Non-pigmented ciliary epithelial cell (primary cell): Measurements from ENCODE around the gene IFIT1B.
"Not testable (repeated sequence)": the region's sequence is repeated elsewhere in the genome, so short reads cannot be mapped to it uniquely, and the experiment has no call there.

Experiments
- DNase-seq: peaks from one replicate; pipeline ENCODE4 v3.0.0-alpha.2; 2010; ENCODE audit warnings: low read depth

The IFIT1B gene

GRCh38 chr10:89348481-89348880 lies 29.4 kb upstream of the IFIT1B start:
- no peak for DNase-seq

GRCh38 chr10:89348975-89349374 lies 28.9 kb upstream of the IFIT1B start:
- no peak for DNase-seq

- DNase-seq: not testable (repeated sequence)
These were observed 27.1 kb upstream of the IFIT1B start for GRCh38 chr10:89350631-89351315.

DNA sequence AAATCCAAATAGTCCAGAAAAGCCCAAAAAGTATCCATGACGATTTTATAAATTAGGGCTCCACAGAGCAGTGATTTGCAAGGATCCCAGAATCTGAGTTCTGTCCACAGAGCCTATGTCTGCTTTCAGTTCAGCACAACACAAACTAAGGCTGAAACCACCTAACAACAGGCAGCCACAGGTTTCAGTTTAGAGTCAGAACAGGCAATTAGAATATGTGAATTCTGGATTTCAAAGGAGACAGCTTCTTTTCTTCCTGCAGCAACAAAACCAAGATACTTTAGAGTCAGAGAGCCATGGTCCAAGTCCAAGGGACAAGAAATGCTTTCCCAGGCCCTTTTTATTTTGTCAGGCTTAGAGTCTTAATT lies 26.5 kb upstream of the IFIT1B start:
- DNase-seq: no peak

DNA sequence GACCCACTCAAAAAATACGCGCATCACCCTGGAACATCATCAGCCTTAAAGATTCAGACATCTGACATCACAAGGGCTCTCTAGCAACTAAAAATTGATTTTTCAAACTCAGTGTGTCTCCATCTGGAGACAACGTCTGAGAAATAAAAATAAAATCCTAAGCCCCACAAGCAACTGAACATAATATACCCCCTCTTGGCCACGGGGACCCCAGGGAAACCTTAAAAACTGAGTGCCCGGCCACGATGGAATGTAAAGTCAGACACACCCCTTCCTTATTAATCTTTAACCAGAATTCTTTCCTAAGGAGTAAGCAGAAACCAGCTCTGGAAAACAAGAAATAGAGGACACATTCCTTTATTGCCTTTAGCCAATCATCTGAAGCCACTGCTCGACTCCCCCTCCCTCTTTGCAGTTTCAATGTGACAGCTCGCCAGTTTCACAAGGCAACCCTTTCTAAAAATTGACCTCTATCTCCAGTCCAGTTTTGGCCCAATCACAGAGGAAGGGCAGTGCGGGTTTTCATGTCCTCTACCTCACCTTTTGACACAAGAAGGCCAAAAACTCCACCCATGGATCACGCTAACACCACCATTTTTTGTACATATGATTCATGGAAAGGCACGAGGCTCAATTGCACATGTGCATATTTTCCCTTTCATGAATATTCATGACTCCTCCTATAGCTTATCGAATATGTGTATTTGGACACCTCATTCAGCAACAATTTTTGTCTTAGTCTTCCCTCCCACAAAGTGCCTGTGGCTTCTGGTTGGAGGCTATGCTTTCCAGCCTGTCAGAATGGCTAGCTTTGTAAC lies 25.9 kb upstream of the IFIT1B start:
- peak; percentile 90 for DNase-seq

- DNase-seq: no peak
These were observed 25.1 kb upstream of the IFIT1B start for GRCh38 chr10:89352802-89353201.

DNA sequence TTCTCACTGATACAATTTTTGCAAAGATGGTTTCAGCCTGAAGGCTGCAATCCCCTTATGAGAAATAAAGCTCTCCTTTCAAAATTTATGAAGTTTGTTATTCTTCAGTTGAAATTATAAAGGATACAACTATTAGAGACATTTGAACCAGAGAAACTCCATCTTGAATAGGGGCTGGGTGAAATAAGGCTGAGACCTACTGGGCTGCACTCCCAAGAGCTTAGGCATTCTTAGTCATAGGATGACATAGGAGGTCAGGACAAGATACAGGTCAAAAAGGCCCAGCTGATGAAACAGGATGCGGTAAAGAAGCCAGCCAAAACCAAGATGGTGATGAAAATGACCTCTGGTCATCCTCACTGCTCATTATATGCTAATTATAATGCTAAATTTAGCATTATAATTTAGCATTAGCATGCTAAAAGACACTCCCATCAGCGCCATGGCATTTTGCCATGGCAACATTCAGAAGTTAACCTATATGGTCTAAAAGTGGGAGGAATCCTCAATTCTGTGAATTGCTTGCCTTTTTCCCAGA lies 22.4 kb upstream of the IFIT1B start:
- no peak for DNase-seq

DNA sequence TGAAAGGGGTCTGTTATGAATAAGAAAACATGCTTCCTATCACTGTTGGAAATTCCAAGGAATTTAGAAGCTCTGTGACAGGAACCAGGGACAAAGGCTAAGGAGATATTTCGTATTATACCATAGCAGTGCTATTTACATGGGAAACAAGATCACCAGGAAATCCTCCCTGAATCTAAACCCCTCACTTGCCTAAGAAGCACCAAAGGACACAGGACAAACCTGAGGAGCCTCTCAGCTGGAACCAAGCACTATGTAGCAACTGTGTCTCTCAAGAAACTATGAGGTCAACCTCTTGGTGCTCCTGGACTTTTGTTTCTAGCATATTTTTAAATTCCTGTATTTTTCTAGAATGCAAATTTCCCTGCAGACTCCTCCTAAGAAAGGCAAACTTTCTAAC lies 20.8 kb upstream of the IFIT1B start:
- DNase-seq: no peak

DNA sequence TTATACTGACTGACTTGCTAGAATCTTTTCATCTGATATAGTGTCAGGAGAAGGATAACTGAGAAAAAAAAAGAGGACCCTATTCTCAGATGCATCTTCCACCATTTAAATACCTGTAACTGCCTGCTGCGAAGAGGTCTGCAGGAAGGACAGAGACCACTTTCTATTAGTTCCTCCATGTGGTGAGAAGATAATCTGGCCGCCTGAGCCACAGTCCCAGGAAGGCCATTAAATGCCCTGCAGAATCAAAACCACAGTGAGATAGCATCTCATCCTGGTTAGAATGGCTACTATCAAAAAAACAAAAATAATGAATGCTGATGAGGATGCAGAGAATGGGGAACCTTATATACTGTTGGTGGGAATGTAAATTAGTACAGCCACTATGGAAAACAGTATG lies 19.9 kb upstream of the IFIT1B start:
- no peak for DNase-seq

DNA sequence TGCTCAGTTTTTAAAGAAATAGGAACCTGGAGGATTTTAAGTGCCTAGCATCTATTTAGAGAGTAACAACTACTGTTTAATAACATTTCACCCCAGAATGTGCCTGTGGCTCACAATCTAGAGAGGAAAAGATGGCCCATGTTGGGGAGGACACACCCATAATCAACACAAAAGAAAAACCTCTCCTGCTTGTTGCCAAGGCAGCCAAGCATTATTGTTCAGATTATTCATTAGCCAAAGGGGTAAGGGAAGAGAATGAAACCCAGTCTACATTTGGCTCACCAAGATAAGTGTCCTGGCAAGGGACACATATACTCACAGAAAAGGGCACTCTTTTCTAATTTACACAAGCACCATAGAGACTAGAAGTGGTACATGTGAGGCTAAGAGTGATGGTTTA lies 17.7 kb upstream of the IFIT1B start:
- DNase-seq: no peak

GRCh38 chr10:89362929-89363328 lies 14.9 kb upstream of the IFIT1B start:
- DNase-seq: no peak

DNA sequence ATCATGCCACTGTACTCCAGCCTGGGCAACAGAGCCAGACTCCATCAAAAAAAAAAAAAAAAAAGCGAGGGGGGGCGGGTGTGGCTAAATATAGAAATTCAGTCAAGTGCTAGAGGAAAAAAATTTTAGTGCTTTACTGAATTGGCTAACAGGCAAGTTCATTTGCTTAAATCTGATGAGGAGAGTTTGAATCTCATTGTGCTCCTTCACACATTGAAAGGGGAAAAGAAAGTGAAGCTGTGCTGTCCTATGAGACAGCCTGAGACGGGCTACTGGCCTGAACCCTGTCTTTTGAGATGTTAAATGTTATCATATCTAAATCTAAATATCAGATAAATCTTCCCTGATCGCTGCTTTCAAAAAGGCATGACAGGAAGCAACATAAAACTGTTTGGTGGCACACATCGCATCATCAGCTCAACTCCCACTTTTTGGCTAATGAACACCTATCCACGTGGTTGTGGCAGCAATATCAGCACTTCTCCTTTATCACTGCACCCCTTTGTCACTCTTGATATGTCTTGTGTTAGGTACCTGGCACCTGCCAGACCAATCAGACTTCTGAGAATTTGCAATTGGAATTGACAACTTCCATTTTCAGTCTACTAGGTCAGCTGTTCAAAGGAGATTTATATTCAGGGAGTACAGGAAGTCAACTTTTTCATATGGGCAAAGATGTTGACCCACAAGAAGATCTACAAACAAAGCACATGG lies 14.0 kb upstream of the IFIT1B start:
- DNase-seq: no peak

DNA sequence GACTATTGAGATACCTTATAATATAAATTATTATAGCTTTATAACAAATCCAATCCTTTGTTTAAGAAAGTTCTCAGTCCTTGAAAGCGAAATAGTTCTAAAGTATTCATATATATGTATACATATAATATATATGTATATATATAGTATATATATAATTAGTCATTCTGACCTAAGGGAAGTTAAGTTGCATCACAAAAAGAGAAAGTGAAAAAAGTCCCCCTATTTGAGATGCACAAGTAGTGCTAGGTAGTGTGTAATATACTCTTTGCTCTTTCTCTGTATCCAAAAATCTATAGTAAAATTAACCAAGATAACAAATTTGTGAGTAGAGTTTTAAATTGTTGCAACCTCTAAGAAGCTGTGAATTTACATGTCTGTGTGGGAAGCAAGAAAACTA lies 13.3 kb upstream of the IFIT1B start:
- no peak for DNase-seq

DNA sequence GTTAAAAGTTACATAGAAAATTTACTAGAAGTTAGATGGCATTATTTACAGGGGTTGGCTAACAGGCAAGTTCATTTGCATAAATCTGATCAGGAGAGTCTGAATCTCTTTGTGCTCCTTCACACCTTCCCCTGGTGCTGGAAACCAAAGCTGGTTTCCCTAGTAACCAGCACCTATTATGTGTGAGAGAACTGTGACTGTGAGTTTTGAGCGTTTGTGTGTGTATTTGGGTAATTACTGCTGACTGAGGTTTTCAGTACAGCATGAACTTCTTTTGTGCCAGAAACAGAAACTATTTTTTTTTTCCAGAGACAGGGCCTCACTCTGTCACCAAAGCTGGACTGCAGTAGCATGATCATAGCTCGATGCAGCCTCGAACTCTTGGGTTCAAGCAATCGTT lies 10.3 kb upstream of the IFIT1B start:
- no peak for DNase-seq

DNA sequence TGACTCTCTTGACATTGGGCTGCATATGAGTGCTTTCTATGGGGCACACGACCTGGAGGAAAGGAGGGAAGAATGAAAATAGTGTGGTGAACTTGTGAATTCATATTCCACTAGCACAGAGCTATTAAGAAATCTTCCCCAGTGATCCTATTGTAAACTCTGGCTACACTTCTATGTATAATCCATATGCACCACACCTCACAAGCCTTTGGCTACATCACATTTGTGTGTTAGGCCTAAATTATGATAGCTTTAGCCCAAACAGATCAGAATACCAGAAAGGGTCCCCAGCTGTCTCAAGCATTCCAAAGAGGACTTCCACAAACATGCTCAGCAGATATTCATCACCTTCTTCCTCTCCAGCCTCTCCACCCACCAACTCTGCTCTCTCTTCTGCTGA lies 9.7 kb upstream of the IFIT1B start:
- DNase-seq: no peak

DNA sequence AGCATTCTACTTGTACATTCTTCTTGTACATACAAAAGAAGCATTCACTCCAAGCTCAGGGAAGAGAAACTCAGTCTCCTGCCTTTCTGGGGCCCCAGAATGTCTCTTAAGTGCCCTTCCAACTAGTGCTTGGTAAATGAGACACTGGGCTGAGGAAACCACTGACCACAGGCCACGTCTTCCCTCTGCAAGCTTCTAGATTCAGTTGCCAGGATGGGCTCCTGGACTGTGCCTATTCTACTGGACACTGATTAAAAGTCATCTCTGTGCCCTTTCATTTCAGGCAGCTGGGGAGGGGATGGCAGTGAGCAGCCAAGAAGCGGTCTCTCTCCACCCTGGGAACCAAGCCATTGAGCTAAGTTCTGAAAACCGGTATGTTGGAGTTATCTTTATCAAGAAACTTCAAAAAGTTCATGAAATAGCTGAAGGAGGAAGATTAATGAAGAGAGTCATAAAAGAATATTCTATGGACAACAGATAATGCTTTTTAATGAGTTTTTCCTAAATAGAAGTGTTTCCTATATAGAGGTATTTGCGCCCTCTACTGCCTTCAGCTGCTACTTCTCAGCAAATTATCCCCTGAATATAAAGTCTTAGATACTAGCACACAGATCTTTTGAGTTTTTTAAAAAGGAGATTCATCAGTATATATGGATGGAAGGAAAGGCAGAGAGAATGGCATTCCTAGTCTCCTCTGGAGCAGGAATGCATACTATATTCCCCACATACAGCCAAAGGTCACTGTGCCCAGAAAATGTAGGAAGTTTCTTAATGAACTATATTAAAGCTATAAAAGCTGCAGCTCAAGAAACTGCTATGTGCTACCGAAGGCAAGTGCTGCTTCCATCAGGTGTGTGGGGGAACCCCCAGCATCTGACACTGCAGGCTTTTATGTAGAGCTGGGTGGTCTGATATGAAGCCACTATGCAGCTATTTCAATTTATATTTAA lies 8.4 kb upstream of the IFIT1B start:
- DNase-seq: no peak

DNA sequence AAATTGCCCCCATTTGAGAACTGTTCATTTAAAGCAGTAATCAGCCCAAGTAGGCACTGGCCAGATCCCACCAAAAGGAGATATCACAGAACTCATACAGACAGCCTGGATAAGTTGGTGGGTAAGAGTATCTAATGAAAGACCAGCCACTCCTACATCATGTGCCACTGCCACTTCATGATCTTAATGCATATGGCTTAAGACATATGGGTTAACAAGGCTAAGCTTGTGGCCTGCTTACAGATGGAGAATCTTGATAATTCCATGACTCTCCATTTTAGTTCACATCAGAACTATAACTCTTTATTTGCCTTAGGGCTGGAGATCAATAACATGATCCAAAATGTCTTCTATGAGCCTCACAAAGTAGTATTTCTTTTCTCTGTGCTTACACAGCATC lies 6.8 kb upstream of the IFIT1B start:
- no peak for DNase-seq

DNA sequence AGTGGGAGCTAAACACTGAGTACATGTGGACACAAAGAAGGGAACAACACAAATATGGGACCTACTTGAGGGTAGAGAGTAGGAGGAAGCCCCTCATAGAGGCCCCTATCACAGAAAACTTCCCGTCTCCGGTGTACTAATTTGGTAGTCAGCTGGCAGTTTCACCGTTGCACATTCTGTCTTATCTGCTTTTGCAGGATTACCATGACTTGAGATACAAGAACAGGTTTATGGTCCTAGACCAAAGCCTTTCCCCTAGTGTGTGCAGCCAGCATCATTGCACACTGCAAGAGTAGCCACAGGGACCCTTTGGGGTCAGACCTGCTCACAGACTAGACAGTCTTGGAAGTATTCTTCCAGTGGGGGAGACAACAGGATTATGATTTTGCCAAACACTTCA lies 5.9 kb upstream of the IFIT1B start:
- no peak for DNase-seq

DNA sequence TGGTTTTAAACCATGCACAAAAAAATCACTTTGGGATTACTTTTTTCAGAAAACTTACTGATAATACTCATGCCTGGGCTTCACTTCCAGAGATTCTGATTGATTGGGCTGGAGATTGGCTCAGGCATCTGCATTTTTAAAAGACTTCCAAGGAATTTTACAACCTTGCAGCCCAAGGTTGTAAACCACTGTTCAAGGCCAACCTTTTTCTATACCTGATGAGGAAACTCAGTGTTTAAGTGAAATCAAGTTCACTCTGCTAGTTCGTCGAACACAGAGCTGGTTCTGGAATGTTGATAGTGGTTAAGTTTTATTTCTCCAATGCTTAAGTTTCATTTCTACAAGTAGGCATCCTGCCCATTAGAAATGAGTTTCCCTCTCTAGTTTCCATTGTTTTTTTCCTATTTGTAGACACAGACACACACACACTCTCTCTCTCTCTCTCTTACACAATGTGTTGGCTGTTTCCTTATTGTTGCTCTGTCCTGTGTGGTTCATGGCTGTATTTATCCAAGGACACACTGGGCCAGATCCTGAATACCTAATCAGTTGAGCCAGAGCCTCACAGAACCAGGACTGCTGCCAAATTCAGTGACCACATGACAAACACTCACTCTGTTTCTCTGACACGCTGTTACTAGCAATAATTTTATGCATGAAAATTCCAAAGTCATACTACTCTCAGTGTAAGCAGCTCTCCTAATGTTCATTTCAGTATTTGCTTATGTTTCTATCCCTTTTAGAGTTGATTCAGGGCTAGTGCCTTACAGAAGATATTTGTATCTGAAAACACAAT lies 3.7 kb upstream of the IFIT1B start:
- DNase-seq: peak; percentile 70

DNA sequence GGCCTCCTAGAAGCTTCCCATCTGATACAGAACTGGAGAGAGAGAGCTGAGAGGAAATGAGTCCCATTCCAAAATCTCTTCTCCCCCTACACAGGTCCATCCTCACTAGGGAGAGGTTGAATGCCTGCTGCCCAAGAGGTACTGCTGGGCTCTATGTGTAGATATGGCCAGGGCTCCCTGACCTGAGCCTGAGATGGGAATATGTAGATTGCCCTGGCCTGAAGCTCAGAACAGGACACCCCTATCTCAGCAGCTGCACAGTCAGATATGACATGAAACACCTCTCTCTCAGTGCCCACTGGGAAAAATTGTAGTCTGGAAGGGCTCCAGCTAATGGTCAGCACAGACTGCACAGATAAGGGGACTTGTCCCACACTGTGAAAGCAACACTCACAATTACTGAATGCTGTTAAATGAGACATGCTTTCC lies 3.1 kb upstream of the IFIT1B start:
- no peak for DNase-seq

GRCh38 chr10:89379103-89379502 lies 1.2 kb downstream of the IFIT1B start:
- DNase-seq: no peak
